GM12892 (cell line): ENCODE results near the gene FAM20B.
"Not testable (repeated sequence)": the region's sequence is repeated elsewhere in the genome, so short reads cannot be mapped to it uniquely, and the experiment has no call there.

Experiments
- POLR2A ChIP-seq: IDR thresholded peaks from 2 replicates; pipeline ENCODE4 v1.6.1; 2011; ENCODE audit warnings: low read depth, low read length, control low read depth
- TAF1 ChIP-seq: IDR thresholded peaks from 2 replicates; pipeline ENCODE4 v1.6.1; 2011; ENCODE audit warnings: low read depth, mild to moderate bottlenecking, control low read depth, low read length, borderline replicate concordance

DNA sequence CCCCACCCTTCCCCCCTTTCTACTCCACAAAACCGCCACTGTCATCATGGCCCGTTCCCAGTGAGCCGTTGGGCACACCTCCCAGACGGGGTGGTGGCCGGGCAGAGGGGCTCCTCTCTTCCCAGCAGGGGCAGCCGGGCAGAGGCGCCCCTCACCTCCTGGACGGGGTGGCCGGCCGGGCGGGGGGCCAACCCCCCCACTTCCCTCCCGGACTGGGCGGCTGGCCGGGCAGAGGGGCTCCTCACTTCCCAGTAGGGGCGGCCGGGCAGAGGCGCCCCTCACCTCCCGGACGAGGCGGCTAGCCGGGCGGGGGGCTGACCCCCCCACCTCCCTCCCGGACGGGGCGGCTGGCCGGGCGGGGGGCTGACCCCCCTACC lies 14.5 kb downstream of the FAM20B start:
- not testable (repeated sequence) for TF ChIP-seq TAF1, POLR2A
